Bronchial smooth muscle cell (primary cell): ENCODE results near the gene CDIP1. TPM values are rescaled to one million over a fixed set of nuclear protein-coding genes. Genes with fewer than 3 reads are reported as not detected.

Experiments used
- total RNA-seq: library from RNA; depleted of rRNA; stranded (reverse); fragments of >200 nt; gene quantifications from 2 replicates; pipeline ENCODE4 v1.2.1, GENCODE V29; 2014

The CDIP1 gene
- total RNA-seq: 6.4 and 9.6 TPM in 2 replicates

DNA sequence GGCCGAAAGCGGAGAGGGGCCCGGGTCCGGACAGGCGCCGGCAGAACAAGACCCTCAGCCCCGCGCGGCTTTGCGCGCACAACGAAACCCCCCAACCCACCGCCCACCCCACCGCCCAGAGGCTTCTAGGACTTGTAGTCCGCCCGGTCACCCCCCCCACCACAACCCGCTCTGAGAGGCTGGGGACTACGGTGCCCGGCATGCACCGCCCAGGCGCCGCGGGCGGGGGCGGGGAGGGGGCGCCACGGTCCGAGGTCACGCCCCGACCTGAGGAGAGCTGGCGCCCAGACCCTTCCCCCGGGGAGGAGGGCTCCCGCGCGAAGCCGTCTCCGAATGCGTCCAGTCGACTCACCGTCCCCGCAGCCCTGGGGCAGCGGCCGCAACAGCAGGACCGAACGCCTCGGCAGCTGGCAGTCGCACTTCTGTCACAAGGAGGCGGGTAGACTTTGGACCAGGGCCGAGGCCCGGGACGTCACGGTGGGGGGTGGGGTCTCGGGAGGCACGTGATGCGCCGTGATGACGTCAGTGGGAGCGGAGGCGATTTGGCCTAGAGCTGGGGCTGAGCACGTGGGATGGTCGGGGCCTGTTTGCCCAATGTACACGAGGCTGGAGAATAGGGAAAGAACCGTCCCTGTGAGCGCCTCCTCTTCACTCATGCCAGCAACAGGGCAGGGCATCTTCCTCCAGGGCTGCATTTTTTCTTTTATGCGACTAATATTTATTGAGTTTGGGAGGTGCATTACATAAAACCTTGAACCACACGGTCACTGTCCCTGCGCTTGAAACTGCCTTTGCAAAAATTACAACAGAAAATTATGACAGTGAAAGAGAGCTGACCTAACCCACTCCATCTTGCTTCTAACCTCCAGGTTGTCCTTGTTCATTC is at the start of gene CDIP1:
CDIP1 (minus strand) TSS at position 424 of the 886 bp plus-strand sequence. CDS start 24,643 bp downstream, outside the sequence.

DNA sequence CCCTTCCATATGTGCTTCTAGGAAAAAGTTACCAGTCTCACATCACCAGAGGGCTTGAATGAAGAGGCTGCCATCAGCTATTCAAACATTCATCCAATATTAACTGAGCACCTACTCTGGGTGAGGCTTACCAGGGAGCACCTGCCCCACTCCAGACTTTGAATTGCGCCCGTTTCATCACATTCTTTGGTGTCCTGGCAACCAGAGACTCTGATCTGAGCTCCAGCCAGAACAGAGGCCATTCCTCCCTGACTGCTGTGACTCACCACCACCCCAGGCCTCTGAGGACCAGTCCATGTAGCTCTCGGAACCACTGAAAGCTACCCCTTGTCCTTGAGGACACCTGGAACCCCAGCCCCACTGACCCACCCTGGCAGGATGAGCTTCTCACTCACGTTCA is 17.5 kb upstream of the CDIP1 start, which contains the start of gene C16orf96:
C16orf96 (plus strand) TSS at position 229 of the 400 bp plus-strand sequence; CDS start at position 379, 150 bp downstream.

DNA sequence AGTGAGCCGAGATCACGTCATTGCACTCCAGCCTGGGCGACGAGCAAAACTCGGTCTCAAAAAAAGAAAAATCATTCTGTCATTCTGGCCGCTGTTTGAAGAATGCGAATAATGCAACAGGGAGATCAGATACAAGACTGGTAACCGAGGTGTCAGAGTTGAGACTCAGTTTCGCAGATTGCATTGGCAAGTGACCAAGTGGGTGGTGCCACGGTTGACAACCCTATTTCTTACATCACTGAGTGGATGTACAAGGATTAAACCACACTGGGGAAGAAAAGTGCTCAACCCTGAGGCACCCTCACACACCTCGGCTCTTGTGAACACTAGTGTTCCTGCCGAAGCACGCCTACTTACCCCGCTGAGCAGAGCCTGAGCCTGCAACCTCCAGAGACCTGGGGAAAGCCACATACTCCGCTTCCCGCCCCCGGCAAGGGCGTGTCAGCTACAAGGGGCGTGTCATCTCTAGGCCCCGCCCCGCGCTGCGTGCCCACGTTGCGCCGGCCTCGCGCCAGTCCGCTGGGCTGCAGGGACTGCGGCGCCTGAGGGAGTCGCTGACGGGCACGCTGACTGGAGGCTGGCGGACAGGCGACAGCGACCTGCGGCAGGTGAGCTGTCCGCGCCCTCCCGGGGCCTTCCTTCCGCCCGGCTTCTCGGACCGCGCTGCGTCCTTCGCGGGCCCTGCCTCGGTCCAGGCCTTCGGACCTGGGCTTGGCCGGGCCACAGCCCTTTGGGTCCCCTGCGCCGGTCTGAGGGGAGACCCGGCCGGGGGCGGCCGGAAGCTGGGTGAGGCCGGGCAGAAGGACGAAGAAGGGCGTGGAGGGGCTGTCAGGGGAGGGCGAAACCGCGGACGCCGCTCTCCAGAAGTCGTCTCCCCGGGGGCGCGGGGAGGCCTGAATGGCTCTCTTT is 62.4 kb downstream of the CDIP1 start, which contains the start of gene HMOX2:
HMOX2 (plus strand) TSS at position 519 of the 909 bp plus-strand sequence. CDS start 29,127 bp downstream, outside the sequence.

DNA sequence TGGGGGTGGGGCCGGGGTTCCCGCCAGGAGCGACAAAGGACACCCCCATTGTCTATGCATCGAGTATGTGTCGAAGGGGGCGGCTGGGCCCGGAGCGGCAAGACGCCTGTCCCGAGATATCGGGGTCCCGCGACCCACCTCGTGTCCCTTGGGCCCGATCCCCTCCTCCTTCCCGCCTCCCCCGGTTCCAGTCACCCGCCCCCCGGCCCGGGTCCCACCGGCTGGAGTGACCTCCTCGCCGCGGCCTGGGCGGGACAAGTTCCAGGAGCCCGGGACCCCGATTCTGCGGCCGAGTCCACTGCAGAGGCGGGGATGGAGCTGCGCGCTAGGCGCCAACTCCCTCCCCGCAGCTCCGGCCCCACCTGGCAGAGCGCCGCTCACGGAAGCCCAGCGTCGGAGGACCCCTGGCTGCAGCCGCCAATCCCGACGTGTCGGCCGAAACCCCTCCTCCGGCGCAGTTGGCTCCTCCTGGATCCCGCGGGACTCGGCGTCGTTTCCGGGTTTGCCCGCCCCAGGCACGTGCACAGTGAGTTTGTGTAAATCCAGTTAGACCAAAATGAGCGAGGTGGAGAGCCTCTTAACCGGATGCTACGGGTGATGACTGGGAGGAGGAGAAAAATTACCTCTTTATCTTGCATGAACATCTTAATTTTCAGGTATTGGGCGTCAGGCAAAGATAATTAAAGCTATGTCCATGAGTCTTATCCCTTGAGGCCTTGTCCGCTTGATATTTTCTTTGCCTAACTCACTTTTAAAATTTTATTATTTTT is 64.2 kb downstream of the CDIP1 start, which contains the start of gene NMRAL1:
NMRAL1 (minus strand) TSS at position 434 of the 770 bp plus-strand sequence. CDS start 493 bp downstream, outside the sequence.

Other genes starting within 250 kb of the CDIP1 start
- 2.4 and 3.1 TPM in 2 replicates for gene GLIS2, start 222.7 kb downstream of the CDIP1 start, total RNA-seq
- 20.4 and 26.5 TPM in 2 replicates for gene PAM16, start 187.5 kb downstream of the CDIP1 start, total RNA-seq
- gene VASN, start 166.9 kb downstream of the CDIP1 start, total RNA-seq: 57.5 and 98.9 TPM in 2 replicates
- 7.7 and 16.6 TPM in 2 replicates for gene CORO7, start 122.2 kb downstream of the CDIP1 start, total RNA-seq
- gene DNAJA3, start 112.9 kb downstream of the CDIP1 start, total RNA-seq: 31.5 and 39.1 TPM in 2 replicates
- gene NMRAL1, start 64.1 kb downstream of the CDIP1 start, total RNA-seq: 53.5 and 59.3 TPM in 2 replicates
- gene HMOX2, start 62.4 kb downstream of the CDIP1 start, total RNA-seq: 32.8 and 52.9 TPM in 2 replicates
- gene C16orf96, start 17.6 kb upstream of the CDIP1 start, total RNA-seq: under 0.01 TPM in 2 replicates
- gene UBALD1, start 76.1 kb upstream of the CDIP1 start, total RNA-seq: 3.3 and 3.9 TPM in 2 replicates
- gene MGRN1, start 86.1 kb upstream of the CDIP1 start, total RNA-seq: 20.3 and 21.6 TPM in 2 replicates
- gene NUDT16L1, start 154.8 kb upstream of the CDIP1 start, total RNA-seq: 22.7 and 23.6 TPM in 2 replicates
- gene ANKS3, start 195.5 kb upstream of the CDIP1 start, total RNA-seq: 19.4 and 29.6 TPM in 2 replicates
- gene DNAAF8, start 195.8 kb upstream of the CDIP1 start, total RNA-seq: 0.63 and 0.94 TPM in 2 replicates
- 4.7 and 5.2 TPM in 2 replicates for gene ZNF500, start 228.4 kb upstream of the CDIP1 start, total RNA-seq
- gene SEPTIN12, start 249.6 kb upstream of the CDIP1 start, total RNA-seq: not detected in 2 replicates